GM18858 (cell line): ENCODE measurements around the gene CBFA2T2.
"Not testable (repeated sequence)": the region's sequence is repeated elsewhere in the genome, so short reads cannot be mapped to it uniquely, and the experiment has no call there.

Source experiments
- ATAC-seq: cut with Tn5 transposase; IDR thresholded peaks from one replicate; pipeline ENCODE4 v1.9.1; 2021; ENCODE audit not compliant: unreplicated experiment

Gene CBFA2T2

DNA sequence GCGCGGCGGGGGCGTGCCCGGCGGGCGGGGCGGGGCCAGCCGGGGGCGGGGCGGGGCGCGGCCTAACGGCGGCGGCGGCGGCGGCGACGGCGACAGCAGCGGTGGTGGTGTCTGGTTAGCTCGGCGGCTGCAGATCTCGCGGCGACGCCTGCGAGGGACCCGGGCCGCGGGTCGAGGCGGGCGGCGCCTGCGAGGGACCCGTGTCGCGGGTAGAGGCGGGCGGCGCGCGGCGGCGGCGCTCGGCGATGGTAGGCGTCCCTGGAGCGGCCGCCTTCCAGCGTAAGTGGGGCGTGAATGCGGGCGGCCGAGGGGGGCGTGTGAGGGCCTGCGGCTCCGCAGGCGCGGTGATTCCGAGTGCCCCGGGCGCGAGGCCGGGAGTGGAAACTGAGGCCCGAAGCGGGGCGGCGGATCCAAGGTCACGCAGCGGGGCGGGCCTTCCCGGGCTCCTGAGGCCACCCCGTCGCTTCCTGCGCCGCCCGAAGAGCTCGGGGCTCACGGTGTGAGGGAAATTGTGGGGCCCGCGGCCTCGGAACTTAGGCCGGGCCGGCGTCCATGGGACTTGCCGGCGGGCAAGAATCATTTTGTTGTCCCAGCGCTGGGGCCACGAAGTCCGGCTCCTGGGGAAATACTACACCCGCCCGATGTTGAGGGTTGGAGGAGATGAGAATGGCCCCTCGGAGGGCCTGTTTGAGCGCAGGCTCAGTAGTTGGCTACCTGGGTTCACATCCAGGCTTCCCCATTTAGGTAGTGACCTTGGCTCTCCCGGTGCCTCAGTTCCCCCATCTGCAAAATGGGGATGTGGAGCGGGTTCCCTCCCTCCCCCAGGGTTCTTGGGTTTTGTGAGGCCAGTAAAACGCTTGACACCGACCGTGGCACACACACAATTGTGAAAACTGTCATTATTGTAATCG, at the start of gene CBFA2T2:
Gene CBFA2T2 (plus strand): TSS at position 74 of the 911 bp plus-strand sequence. CDS start 172 bp downstream, at position 246.
- ATAC-seq, result peak; percentile 36

DNA sequence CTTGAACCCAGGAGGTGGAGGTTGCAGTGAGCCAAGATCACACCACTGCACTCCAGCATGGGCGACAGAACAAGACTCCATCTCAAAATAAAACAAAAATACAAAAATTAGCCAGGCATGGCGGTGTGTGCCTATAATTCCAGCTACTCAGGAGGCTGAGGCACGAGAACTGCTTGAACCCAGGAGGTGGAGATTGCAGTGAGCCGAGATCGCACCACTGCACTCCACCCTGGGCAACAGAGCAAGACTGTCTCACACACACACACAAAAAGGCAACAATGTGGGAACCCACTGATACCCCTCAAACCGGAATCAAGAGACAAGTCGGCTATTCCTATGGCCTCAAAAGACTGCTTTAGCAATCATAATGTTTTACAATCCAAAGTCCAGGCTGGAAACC, 49.3 kb upstream of the CBFA2T2 start:
- ATAC-seq, result not testable (repeated sequence)

DNA sequence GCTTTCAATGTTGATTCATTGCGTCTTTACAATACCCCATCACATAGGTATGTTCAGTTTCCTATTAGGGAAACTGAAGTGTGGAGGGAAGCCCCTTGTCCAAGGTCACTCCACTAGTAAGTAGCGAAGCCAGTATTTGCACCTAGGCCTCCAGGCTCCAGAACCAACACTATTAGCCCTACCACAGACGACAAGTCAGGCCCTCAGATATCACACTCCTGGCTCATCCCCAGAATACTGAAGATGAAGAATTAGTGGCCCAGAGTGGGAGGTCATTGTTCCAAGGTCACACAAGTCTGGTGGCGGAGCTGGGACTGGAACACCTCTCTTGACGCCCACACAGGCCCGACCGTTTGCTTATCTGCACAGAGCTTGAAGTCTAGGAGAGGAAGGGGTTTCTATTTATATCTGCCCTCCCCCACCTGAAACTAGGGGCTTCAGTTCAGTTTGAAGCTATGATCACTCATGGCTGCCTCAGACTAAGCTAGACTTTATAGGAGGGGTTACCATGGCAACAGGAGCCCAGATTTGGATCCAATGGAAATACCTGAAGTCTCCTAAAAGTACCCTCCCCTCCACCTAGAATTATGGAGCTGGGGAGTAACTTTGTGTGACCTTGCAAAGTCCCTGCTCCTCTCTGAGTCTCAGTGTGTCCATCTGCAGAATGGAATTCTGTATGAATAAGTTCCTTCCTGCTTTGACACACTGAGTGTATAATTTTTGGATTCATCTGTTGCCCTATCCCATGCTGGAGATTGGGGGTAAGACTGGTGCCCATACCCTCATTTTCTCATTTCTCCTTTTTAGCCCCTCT, 48.5 kb upstream of the CBFA2T2 start:
- no peak for ATAC-seq

DNA sequence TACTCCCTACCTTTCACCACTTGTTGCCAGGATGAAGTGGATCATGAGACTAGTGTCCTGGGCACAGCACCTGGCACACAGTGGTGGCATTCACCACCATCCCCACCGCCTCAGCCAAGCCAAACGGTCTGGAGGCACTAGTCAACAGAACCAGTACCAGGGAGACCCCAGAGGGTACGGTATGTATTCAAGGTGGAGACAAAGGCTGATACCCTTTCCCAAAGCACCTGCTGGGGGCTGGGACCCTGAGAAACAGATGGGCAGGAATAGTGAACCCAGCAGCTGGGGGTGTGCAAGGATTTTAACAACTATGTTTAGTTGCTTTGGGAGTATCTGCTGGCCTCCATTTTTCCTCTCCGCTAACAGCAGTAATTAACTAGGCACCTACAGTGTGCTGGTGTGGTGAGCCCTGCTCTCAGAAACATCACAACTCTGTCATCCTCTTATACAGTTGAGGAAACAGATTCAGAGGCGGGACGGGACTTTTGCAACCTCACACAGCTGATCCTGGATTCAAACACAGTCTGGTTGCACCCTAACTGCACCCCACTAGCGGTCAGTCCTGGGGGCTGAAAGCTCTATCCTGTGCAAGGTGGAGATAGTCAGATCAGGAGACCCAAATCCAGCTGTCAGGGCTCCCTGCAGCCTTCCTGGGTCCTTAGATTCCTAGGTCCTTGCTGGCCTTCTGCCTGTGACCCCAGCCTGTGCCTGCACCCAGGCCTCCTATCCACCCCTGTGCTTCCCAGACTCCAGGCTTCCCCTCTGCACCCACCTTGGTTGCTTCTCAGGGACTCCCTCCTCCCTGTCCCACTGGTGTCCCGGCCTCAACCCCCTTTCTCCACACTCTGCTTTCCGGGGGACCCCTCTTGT, 47.5 kb upstream of the CBFA2T2 start:
- ATAC-seq, result no peak

DNA sequence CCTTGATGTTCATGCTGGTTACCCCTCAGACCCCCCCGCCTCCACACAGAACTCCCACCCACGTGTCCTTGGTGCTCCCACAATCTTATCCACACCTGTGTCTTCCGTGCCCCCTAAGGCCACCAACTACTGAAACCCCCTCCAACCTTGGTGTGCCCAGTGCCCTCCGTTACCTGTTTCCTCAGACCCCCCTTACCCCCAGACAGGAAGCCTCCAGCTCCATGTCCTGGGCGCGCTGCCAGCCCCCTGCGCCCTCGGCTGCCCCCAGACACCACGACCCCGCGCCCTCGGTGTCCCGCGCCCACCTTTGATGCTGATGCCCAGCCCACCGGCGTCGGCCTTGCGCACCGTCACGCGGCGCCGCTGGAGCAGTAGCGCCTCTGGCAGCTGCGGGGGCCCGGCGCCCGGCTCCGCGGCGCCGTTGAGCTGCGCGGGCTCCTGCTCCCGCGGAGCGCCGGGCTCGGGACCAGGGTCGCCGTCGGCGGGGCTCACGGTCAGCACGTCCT, 46.8 kb upstream of the CBFA2T2 start:
- no peak for ATAC-seq

DNA sequence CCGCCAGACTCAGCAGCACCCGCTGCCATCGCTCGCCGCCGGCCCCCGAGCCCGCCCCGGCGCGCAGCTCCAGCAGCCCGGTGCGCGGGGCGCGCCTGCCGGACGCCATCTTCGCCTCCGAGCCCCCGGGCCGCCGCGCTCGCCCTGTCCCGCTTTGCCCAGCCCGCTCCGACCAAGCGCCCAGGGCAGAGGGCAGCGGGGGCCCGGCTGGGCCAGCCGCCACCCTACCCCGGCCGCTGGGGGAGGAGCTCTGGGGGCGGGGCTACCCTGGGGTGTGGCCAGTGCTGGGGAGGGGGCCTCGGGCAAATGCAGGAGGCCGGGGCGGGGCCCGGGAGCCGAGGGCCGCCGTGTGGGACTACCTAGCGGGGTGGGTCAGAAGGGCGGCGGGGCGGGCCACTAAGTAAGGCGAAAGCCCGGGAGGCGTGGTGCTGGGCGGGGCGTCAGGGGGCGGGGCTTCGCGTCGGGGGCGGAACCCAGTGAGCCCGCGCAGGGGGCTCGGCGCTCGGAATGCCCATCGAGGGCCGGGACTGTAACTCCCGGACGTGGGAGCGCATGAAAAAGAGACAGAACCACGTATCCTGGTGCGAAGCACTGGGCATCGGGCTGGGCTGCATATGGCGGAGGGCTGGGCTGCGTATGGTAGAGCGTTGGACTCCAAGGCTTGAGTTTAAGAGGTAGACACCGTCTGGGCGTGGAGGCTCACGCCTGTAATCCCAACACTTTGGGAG, 46.2 kb upstream of the CBFA2T2 start, which contains the start of gene SNTA1:
Gene SNTA1 (minus strand): TSS at position 252 of the 728 bp plus-strand sequence. CDS start 143 bp downstream, at position 109.
- ATAC-seq, result no peak

DNA sequence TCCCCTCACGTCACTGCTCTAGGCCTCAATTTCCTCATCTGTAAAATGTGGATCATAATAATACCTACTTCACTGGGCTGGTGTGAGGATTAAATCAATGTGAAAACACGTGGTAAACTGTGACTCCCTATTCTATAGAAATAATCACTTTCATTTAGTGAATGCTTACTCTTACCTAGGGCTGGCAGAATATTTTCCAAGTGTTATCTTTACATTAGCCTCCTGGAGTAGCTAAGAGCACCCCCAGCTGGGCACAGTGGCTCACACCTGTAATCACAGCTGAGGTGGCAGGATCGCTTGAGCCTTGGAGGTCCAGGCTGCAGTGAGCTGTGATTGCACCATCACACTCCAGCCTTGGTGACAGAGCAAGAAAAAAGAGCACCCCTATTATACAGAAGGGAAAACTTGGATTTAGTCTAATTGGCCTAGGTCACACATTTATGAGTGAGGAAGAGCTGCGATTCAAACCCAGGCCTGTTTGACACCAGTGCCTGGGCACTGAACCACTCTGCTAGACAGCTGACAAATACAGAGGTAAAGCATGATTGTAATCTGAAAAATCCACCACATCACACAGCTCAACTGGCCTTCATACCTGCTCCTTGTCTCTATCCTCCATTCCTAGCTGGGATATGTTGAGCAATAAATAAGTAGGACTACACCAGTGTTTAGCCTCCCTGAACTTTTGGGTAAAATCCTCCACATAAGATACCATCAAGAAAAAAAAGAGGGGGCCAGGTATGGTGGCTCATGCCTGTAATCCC, 44.9 kb upstream of the CBFA2T2 start:
- no peak for ATAC-seq

DNA sequence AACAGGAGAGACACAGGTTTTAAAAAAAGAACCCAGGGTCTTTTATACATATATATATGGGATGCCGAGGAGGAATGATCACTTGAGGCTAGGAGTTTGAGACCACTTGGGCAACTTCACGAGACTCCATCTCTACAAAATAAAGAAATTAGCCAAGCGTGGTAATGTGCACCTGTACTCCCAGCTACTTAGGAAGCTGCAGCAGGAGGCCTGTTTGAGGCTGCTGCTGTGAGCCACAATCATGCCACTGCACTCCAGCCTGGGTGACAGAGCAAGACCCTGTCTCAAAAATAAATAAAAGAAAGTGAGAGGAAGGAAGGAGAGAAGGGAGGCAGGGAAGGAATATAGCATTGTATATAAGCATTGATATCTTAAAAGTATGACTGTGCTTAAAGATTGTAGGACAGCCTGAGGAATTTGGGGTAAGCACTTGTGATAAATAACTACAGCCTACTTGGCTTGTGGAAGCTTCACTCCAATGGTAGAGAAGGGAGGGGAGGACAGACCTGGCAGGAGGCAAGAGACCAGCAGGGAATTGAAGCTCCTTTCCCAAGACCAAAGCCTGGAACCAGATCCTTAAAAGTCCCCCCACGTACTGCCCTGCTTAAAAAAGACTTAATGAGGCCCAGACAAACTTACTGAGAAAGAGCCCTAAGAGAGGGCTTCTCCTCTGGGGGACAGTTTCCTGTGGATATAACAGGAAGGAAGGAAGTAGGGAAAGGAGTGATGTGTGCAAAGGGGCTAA, 43.8 kb upstream of the CBFA2T2 start:
- ATAC-seq, result no peak

DNA sequence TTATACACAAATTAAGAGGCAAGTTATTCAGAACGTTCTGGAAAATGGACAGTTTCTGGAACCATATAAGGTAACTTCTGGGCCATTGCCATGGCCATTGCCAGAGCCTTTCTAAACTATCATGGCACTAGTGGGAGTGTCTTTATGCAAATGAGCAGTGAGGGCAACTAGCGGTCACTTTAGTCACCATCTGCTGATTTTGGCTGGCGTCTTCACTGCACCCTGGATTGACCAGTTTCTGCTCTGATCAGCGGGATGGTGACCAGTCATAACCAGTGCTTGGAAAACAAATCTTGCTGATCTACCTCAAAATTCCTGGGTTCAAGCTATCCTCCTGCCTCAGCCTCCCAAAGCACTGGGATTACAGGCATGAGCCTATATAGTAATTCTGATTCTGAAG, 39.0 kb upstream of the CBFA2T2 start:
- ATAC-seq, result no peak

DNA sequence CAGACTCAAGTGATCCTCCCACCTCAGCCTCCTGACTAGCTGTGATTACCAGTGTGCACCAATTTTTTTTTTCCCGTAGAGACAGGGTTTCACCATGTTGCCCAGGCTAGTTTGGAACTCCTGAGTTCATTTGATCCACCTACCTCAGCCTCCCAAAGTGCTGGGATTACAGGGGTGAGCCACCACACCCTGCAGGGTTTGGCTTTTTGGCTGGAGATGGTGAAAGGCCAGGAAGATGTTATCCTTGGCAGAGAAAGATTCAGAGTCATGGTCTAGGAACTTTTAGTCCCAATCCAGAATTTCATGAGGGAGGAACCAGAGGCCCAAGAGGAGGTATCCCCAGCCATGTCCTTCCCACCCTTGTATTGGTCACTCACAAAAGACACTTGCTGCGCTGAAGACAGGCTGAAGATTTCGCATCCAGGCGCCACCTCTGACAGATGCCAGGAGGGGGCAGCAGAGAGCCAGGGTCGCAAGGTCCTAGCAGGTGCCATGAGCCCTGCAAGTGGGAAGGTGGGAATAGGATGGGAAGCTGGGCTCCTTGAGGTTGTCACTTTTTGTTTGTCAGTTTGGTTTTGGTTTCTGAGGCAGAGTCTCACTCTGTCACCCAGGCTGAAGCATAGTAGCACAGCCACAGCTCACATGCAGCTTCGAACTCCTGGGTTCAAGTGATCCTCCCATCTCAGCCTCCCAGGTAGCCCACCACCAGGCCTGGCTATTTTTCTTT, 32.8 kb upstream of the CBFA2T2 start:
- peak; percentile 44 for ATAC-seq

DNA sequence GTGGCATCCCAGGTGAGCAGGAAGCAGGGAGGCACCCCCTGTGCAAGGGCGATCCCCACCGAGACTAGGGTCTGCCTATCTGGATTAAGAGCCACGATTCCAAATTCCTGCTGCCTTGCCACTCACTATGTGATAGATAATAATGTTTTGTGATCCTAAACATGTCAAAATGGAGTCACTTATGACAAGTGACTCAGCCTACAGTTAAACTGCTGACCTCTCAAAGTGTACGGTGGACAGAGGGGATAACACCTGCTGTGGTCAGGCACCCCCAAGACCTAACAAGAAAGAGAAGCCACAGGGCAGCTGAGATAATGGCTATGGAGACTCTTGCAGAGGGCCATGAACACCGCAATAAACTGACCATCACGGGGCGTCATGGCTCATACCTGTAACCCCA, 30.3 kb upstream of the CBFA2T2 start:
- ATAC-seq, result no peak

DNA sequence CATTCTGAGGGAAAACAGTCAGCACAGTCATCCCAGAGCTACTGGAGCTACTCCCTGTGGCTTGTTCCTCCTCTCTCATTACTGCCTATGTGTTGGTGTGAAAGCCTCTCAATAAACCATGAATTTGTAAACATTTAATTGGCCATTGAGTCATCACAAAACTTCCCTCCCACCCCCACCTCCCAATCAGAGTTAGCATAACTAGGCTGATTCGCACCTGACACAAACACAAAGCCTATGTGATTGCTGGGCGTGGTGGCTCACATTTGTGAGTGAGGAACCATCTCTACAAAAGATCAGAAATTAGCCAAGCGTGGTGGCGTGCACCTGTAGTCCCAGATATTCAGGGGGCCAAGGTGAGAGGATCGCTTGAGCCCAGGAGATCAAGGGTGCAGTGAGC, 29.2 kb upstream of the CBFA2T2 start:
- no peak for ATAC-seq

DNA sequence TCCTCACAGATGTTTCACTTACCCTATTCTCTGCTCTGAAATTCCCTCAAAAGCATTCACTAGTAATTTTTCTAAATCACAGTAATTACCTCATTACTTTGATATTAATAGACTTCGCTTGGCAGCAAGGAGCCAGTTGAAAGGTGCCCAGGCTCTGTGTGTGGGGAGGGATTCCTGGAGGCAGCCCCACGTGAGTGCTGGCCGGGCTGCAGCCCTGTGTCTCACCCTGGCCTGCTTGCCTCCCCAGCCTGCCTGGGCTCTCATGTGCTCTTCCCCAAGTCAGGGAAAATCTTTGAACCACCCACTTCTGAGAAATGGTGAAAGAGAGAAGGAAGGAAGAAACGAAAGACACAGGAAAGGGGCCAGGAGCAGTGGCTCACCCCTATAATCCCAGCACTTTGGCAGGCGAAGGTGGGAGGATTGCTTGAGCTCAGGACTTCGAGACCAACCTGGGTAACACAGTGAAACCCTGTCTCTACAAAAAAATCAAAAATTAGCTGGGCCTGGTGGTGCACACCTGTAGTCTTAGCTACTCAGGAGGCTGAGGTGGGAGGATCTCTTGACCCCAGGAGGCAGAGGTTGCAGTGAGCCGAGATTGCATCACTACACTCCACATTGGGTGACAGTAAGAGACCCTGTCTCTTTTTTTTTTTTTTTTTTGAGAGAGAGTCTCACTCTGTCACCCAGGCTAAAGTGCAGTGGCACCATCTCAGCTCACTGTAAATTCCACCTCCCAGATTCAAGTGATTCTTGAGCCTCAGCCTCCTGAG, 26.4 kb upstream of the CBFA2T2 start:
- ATAC-seq, result no peak

DNA sequence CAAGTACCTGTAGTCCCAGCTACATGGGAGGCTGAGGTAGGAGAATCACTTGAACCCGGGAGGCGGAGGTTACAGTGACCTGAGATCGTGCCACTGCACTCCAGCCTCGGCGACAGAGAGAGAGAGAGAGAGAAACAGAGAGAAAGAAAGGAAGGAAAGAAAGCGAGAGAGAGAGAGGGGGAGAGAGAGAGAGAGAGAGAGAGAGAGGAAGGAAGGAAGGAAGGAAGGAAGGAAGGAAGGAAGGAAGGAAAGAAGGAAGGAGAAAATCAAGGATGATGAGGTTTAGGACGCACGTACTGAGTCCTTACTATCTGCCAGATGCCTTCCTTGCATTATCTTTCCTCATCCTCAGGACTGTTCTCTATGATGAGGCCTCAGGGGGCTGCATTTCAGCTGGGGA, 25.1 kb upstream of the CBFA2T2 start:
- not testable (repeated sequence) for ATAC-seq

DNA sequence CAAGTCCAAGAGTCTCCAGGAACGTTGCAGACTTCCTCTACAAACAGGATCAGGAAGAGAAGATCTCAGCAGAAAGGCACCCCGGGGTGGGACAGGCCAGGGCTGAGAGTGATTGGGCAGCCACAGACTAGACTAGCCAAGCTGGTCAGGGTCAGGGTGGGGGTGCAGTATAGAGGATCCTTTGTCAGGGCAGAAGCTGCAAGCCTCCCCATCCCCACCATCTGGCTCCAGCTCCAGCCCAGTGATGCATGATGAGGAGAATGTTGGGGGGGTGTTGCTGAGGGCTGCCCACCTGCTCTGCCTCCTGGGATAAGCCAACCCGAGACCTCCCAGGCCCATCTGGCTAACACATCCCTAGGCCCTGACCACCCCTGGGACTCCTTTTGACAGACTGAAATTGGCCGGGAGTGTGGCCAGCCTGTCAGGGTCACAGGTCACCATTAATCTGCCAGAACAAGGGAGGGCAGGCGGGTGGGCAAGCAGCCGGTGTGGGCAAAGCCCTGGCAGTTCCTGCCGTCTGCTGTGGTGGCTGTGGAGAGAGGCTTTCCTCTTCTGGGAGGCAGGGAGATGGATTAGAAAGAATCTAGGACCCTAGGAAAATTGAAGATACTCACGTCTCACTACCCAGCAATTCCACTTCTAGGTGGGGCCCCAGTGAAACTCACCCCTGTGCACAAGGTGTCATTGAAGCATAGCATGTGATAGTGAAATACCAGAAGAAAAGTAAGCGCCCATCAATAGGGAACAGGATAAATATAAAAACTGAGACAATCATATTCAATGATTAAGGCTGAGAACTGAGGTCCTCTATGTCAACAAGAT, 24.2 kb upstream of the CBFA2T2 start:
- ATAC-seq, result no peak

DNA sequence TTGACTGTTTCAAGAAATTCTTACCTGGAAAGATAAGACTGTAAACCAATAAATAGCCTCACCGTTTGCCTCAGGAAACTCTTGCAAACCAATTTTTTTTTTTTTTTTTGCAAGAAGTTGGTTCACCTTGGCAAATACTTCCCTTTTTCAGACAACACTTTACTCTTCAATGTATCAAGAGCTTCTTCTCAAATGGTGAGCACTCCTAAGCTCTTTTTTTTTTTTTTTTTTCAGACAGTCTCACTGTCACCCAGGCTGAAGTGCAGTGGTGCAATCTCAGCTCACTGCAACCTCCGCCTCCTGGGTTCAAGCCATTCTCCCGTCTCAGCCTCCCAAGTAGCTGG, 23.6 kb upstream of the CBFA2T2 start:
- ATAC-seq, result no peak
